Measurements from ENCODE around the gene STAMBPL1. TPM values are rescaled to one million over a fixed set of nuclear protein-coding genes. Genes with fewer than 3 reads are reported as not detected.

STAMBPL1 gene
- total RNA-seq (36.0 and 38.4 TPM in 2 replicates), polyA plus RNA-seq (3.6 and 7.9 TPM in 2 replicates)

DNA sequence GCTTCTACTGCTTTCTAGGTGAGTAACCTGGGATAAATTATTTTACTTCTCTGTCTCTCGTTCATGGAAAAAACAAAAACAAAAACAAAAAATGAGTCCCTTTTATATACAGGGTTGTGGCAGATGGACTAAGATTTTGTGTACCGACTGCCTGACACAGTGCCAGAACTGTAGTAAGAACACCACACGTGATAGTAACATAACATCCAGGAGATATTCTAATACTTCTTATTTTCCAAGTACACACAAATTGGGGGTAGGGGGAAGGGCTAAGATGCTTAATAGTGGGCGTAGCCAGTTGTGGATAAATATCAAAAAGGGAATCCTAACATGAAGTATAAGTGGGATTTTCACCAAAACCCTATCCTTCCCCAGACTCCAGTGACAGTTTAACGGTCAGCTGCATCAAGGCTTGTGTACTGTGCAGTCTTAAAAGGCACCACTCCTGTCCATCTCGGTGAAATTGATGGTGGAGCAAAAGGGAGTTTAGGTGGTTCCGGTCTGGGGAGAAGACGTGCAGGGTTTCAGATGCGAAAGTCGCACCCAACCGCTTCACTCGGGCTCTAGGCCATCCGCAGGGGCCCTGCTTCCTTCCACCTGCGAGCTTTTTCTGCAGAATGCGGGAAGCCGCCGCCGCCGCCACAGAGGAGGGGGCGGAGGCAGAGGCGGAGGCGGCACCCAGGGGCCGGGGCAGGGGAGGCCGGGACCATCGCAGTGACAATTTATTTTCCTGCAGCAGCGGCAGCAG lies at the start of gene STAMBPL1:
STAMBPL1 (plus strand) TSS at position 712 of the 748 bp plus-strand sequence. CDS start 21,464 bp downstream, outside the sequence.
- Histone ChIP-seq H3K9me3 (ENCODE audit: low read depth) (no peaks in the 10 kb centered on the region), H3K4me3 (peak within 1 kb of the TSS; percentile 94), H3K27me3 (peaks cover 32% of the 10 kb centered on the region), H3K27ac (peak within 1 kb of the TSS; percentile 76), H3K36me3 (no peaks in the 10 kb centered on the region), H3K4me1 (ENCODE audit: low read depth) (peaks cover 11% of the 10 kb centered on the region)
- TF ChIP-seq, protein P1, sequence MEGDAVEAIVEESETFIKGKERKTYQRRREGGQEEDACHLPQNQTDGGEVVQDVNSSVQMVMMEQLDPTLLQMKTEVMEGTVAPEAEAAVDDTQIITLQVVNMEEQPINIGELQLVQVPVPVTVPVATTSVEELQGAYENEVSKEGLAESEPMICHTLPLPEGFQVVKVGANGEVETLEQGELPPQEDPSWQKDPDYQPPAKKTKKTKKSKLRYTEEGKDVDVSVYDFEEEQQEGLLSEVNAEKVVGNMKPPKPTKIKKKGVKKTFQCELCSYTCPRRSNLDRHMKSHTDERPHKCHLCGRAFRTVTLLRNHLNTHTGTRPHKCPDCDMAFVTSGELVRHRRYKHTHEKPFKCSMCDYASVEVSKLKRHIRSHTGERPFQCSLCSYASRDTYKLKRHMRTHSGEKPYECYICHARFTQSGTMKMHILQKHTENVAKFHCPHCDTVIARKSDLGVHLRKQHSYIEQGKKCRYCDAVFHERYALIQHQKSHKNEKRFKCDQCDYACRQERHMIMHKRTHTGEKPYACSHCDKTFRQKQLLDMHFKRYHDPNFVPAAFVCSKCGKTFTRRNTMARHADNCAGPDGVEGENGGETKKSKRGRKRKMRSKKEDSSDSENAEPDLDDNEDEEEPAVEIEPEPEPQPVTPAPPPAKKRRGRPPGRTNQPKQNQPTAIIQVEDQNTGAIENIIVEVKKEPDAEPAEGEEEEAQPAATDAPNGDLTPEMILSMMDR (IDR thresholded peaks at IDR 0.05; ENCODE audit: low read depth, low read length) = no peak
- DNase-seq (ENCODE audit: low read depth in 1 of 2, low spot score in 1 of 2) = peak in 1 of 2 donors; percentile 23

DNA sequence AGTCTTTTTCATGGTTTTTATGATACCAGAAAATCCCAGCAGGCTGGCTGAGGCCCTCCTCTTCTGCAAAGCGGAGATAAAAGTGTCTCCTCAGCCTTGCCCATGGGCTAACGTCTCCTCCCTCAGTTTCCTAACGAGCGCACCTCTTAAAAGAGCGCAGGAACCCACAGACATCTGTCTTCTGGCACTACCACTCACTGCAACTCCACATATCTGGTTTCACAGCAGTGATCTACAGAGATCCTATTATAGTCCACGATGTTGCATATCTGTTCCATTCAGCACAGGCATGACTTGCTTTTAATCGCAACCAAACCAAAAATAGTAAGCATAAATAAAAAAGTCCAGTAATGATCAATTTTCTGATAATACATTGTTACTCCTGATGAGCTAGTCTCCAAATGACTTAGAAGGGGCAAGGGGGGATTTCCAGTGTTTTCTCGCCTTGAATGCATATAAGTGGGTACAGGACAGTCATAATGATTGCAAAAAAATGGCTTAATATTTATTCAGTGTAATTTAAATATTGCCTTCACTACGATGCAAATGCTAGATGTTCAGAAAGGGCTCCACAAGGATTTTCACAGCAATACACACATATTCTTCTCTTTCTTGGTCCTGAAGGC lies 49.3 kb upstream of the STAMBPL1 start:
- no peak for DNase-seq (ENCODE audit: low read depth in 1 of 2, low spot score in 1 of 2)
- no peaks in the 10 kb centered on the region for H3K36me3 ChIP-seq
- H3K27ac ChIP-seq = no peak overlapping the region
- H3K9me3 ChIP-seq (ENCODE audit: low read depth) = no peaks in the 10 kb centered on the region
- H3K4me1 ChIP-seq (ENCODE audit: low read depth) = no peaks in the 10 kb centered on the region
- peaks cover 11% of the 10 kb centered on the region for H3K27me3 ChIP-seq
- TF ChIP-seq, protein P1 (IDR thresholded peaks at IDR 0.05; ENCODE audit: low read depth, low read length) = no peak
- no peak overlapping the region for H3K4me3 ChIP-seq

DNA sequence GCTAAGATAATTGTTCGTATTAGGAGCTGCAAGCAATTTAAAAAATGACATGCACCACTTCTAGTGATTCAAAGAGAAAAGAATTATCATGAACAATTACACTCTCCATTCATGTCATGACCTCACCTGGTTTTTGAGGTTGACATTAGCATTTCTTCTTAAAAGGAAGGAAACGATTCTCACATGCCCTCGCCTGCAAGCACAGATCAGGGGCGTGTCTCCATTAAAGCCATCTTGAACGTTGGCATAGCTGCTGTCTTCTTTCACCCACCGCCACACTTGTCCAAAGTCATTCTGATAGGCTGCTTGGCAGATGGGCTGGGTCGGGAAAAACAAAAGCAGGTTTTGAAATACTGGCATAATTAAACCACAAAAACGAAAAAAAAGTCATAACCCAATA lies 48.3 kb upstream of the STAMBPL1 start:
- Histone ChIP-seq H3K36me3 (no peaks in the 10 kb centered on the region), H3K27ac (no peak overlapping the region), H3K4me3 (no peak overlapping the region), H3K9me3 (ENCODE audit: low read depth) (no peaks in the 10 kb centered on the region), H3K4me1 (ENCODE audit: low read depth) (no peaks in the 10 kb centered on the region), H3K27me3 (peaks cover 11% of the 10 kb centered on the region)
- TF ChIP-seq, protein P1 (IDR thresholded peaks at IDR 0.05; ENCODE audit: low read depth, low read length) = no peak
- no peak for DNase-seq (ENCODE audit: low read depth in 1 of 2, low spot score in 1 of 2)

DNA sequence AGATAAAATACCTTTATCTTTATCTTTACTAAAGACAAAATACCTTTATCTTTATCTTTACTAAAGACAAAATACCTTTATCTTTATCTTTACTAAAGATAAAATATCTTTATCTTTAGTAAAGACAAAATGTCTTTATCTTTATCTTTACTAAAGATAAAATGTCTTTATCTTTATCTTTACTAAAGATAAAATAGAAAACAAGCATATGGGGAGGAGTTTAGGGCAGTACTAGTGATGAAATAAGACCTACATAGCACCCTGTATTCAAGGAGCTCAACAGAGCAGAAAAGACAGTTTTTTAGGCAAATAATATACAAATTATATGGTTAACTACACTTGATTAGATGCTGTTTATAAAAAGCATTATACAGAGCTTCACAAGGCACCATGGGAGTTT lies 47.7 kb upstream of the STAMBPL1 start:
- peaks cover 11% of the 10 kb centered on the region for H3K27me3 ChIP-seq
- H3K27ac ChIP-seq = no peak overlapping the region
- no peaks in the 10 kb centered on the region for H3K4me1 ChIP-seq (ENCODE audit: low read depth)
- no peaks in the 10 kb centered on the region for H3K9me3 ChIP-seq (ENCODE audit: low read depth)
- DNase-seq (ENCODE audit: low read depth in 1 of 2, low spot score in 1 of 2) = no peak
- TF ChIP-seq, protein P1 (IDR thresholded peaks at IDR 0.05; ENCODE audit: low read depth, low read length) = no peak
- H3K4me3 ChIP-seq = no peak overlapping the region
- H3K36me3 ChIP-seq = no peaks in the 10 kb centered on the region

DNA sequence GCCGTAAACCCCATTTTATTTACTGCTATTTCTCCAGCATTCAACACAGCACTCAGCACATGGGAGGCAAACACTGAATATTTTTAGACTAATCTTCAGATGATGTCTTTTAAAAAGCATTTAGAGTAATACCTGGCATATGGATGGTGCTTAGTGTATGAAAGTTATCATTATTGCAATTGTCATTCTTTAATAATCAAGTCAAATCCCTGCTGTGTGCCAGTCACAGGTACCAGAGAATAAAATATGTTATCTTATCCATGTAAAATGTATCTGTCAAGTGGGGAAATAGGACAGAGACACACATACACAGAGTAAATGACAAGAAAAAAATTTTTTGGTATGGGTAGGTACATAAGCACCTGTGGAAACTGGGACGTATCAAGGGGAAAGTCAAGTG lies 46.9 kb upstream of the STAMBPL1 start:
- Histone ChIP-seq H3K4me1 (ENCODE audit: low read depth) (no peaks in the 10 kb centered on the region), H3K36me3 (no peaks in the 10 kb centered on the region), H3K27me3 (peaks cover 11% of the 10 kb centered on the region), H3K4me3 (no peak overlapping the region), H3K27ac (no peak overlapping the region), H3K9me3 (ENCODE audit: low read depth) (no peaks in the 10 kb centered on the region)
- TF ChIP-seq, protein P1 (IDR thresholded peaks at IDR 0.05; ENCODE audit: low read depth, low read length) = no peak
- DNase-seq (ENCODE audit: low read depth in 1 of 2, low spot score in 1 of 2) = no peak
